ENCODE data around the gene NAA16. TPM values are rescaled to one million over a fixed set of nuclear protein-coding genes. Genes with fewer than 3 reads are reported as not detected.

NAA16 gene
- total and polyA plus RNA-seq, 2 experiments from 2014 or later: 10.7 to 16.2 TPM

- Histone ChIP-seq H4K20me1 (ENCODE audit: insufficient read depth, poor library complexity, severe bottlenecking) (no peaks in the 10 kb centered on the region), H3K9me3 (ENCODE audit: low read depth) (peaks cover 3% of the 10 kb centered on the region), H3K79me2 (no peaks in the 10 kb centered on the region), H3K4me2 (no peak overlapping the region), H3K27ac (no peak overlapping the region), H3K4me1 (ENCODE audit: insufficient read depth) (no peaks in the 10 kb centered on the region), H3K9me2 (replicated peaks; ENCODE audit: insufficient read depth) (no peaks in the 10 kb centered on the region), H3K36me3 (replicated peaks; ENCODE audit: insufficient read depth, low read depth) (no peaks in the 10 kb centered on the region), H3K4me3 (no peak overlapping the region), H2AFZ (no peak overlapping the region), H3K27me3 (no peaks in the 10 kb centered on the region)
- DNase-seq (ENCODE audit: low spot score): no peak
- TF ChIP-seq EZH2 (IDR thresholded peaks at IDR 0.05; ENCODE audit: borderline replicate concordance): no peak
- no peak for TF ChIP-seq CTCF (IDR thresholded peaks at IDR 0.05; ENCODE audit: poor library complexity)
- no peak for TF ChIP-seq EZH2phosphoT487 (IDR thresholded peaks at IDR 0.05; ENCODE audit: low read depth, severe bottlenecking, unreplicated experiment)
- WGBS (ENCODE audit: low lambda C conversion rate, missing lambda C conversion rate): 89% methylated on average over 7 of the region's 7 CpGs
Observed at GRCh38 chr13:41291246-41291645, 19.8 kb upstream of the NAA16 start.

GRCh38 chr13:41293272-41293671 lies 17.8 kb upstream of the NAA16 start:
- H3K4me3 ChIP-seq: no peak overlapping the region
- no peaks in the 10 kb centered on the region for H3K9me2 ChIP-seq (replicated peaks; ENCODE audit: insufficient read depth)

GRCh38 chr13:41294914-41295313 lies 16.2 kb upstream of the NAA16 start:
- no peaks in the 10 kb centered on the region for H3K36me3 ChIP-seq (replicated peaks; ENCODE audit: insufficient read depth, low read depth)
- no peaks in the 10 kb centered on the region for H3K27me3 ChIP-seq
- H3K4me3 ChIP-seq: no peak overlapping the region
- 86% methylated on average over 1 of the region's 1 CpG for WGBS (ENCODE audit: low lambda C conversion rate, missing lambda C conversion rate)
- no peaks in the 10 kb centered on the region for H3K79me2 ChIP-seq
- DNase-seq (ENCODE audit: low spot score): no peak
- no peaks in the 10 kb centered on the region for H4K20me1 ChIP-seq (ENCODE audit: insufficient read depth, poor library complexity, severe bottlenecking)
- no peaks in the 10 kb centered on the region for H3K4me1 ChIP-seq (ENCODE audit: insufficient read depth)
- no peak for TF ChIP-seq EZH2phosphoT487 (IDR thresholded peaks at IDR 0.05; ENCODE audit: low read depth, severe bottlenecking, unreplicated experiment)
- TF ChIP-seq CTCF (IDR thresholded peaks at IDR 0.05; ENCODE audit: poor library complexity): no peak
- no peak for TF ChIP-seq EZH2 (IDR thresholded peaks at IDR 0.05; ENCODE audit: borderline replicate concordance)
- no peaks in the 10 kb centered on the region for H3K9me2 ChIP-seq (replicated peaks; ENCODE audit: insufficient read depth)
- H3K27ac ChIP-seq: no peak overlapping the region
- H3K4me2 ChIP-seq: no peak overlapping the region
- no peak overlapping the region for H2AFZ ChIP-seq
- H3K9me3 ChIP-seq (ENCODE audit: low read depth): peaks cover 3% of the 10 kb centered on the region

More at GRCh38 chr13:41293272-41293671, 17.8 kb upstream of the NAA16 start:
- H3K27me3 ChIP-seq: no peaks in the 10 kb centered on the region
- 83% methylated on average over 1 of the region's 1 CpG for WGBS (ENCODE audit: low lambda C conversion rate, missing lambda C conversion rate)
- no peaks in the 10 kb centered on the region for H3K36me3 ChIP-seq (replicated peaks; ENCODE audit: insufficient read depth, low read depth)
- no peaks in the 10 kb centered on the region for H4K20me1 ChIP-seq (ENCODE audit: insufficient read depth, poor library complexity, severe bottlenecking)
- no peak for DNase-seq (ENCODE audit: low spot score)
- H3K4me1 ChIP-seq (ENCODE audit: insufficient read depth): no peaks in the 10 kb centered on the region
- H3K27ac ChIP-seq: no peak overlapping the region
- TF ChIP-seq EZH2 (IDR thresholded peaks at IDR 0.05; ENCODE audit: borderline replicate concordance) (no peak), EZH2phosphoT487 (IDR thresholded peaks at IDR 0.05; ENCODE audit: low read depth, severe bottlenecking, unreplicated experiment) (no peak), CTCF (IDR thresholded peaks at IDR 0.05; ENCODE audit: poor library complexity) (no peak)
- H3K9me3 ChIP-seq (ENCODE audit: low read depth): peaks cover 3% of the 10 kb centered on the region
- H3K4me2 ChIP-seq: no peak overlapping the region
- no peak overlapping the region for H2AFZ ChIP-seq
- H3K79me2 ChIP-seq: no peaks in the 10 kb centered on the region

- H3K4me3 ChIP-seq: no peak overlapping the region
- no peaks in the 10 kb centered on the region for H3K27me3 ChIP-seq
- no peak overlapping the region for H3K27ac ChIP-seq
- H3K79me2 ChIP-seq: no peaks in the 10 kb centered on the region
- H3K4me1 ChIP-seq (ENCODE audit: insufficient read depth): no peaks in the 10 kb centered on the region
- H3K9me3 ChIP-seq (ENCODE audit: low read depth): peaks cover 3% of the 10 kb centered on the region
- H3K9me2 ChIP-seq (replicated peaks; ENCODE audit: insufficient read depth): no peaks in the 10 kb centered on the region
- no peak overlapping the region for H2AFZ ChIP-seq
- no peak for TF ChIP-seq EZH2phosphoT487 (IDR thresholded peaks at IDR 0.05; ENCODE audit: low read depth, severe bottlenecking, unreplicated experiment)
- TF ChIP-seq CTCF (IDR thresholded peaks at IDR 0.05; ENCODE audit: poor library complexity): no peak
- TF ChIP-seq EZH2 (IDR thresholded peaks at IDR 0.05; ENCODE audit: borderline replicate concordance): no peak
- no peaks in the 10 kb centered on the region for H4K20me1 ChIP-seq (ENCODE audit: insufficient read depth, poor library complexity, severe bottlenecking)
- no peak overlapping the region for H3K4me2 ChIP-seq
- no peaks in the 10 kb centered on the region for H3K36me3 ChIP-seq (replicated peaks; ENCODE audit: insufficient read depth, low read depth)
- 96% methylated on average over 1 of the region's 1 CpG for WGBS (ENCODE audit: low lambda C conversion rate, missing lambda C conversion rate)
- DNase-seq (ENCODE audit: low spot score): no peak
Observed at GRCh38 chr13:41295973-41296372, 15.1 kb upstream of the NAA16 start.
